H1 (cell line): Measurements from ENCODE around the gene ZNF3. TPM values are rescaled to one million over a fixed set of nuclear protein-coding genes. Genes with fewer than 3 reads are reported as not detected.

Experiments used
- BCL11A ChIP-seq, 2 experiments: IDR thresholded peaks; one replicate each; pipeline ENCODE4 v1.6.1; 2011; ENCODE audit warnings: low read depth in 2 of 2, low read length in 2 of 2, mild to moderate bottlenecking in 2 of 2
- CHD2 ChIP-seq: IDR thresholded peaks from 2 replicates; pipeline ENCODE4 v1.6.1; 2012; ENCODE audit warnings: low read length, improper control_type of control experiment
- HDAC2 ChIP-seq, 2 experiments: fragments of 300-600 bp in 1 of 2; sonication (generic) in 1 of 2; IDR thresholded peaks; 2 replicates each; pipeline ENCODE4 v1.6.1; 2011 to 2012; ENCODE audit warnings: low read depth in 2 of 2, low read length in 2 of 2, mild to moderate bottlenecking in 2 of 2, moderate library complexity in 2 of 2, borderline replicate concordance in 1 of 2, inconsistent platforms in 1 of 2
- TBP ChIP-seq: IDR thresholded peaks from 2 replicates; pipeline ENCODE4 v1.6.1; 2011; ENCODE audit warnings: low read depth, low read length, improper control_type of control experiment
- polyA plus RNA-seq, 7 experiments: library from polyadenylated mRNA; depleted of rRNA in 3 of 7; stranded (reverse) in 5 of 7; unstranded in 2 of 7; fragments of >200 nt in 5 of 7; fragments of 200-250 nt in 2 of 7; gene quantifications; 1 replicate in 5 of 7; 2 replicates in 1 of 7; 4 replicates in 1 of 7; pipeline versions ENCODE4 v1.2.1 to v1.2.3, GENCODE V29; 2011 to 2013; ENCODE audit warnings: missing spikeins in 2 of 7, mixed read lengths in 2 of 7
- total RNA-seq: library from RNA; stranded (reverse); fragmentation: NEBNext Ultra II Directional; extraction: Animal tissue kit (Norgen Biotek cat#: 25700); gene quantifications from 2 replicates; pipeline ENCODE4 v1.2.1, GENCODE V29; 2021
- TF ChIP-seq, protein P1 (sequence below): fragments of 300-600 bp; sonication (generic); IDR thresholded peaks from 2 replicates; pipeline ENCODE4 v1.7.1; 2012; ENCODE audit warnings: low read length, moderate library complexity, mild to moderate bottlenecking, inconsistent platforms; ENCODE audit not compliant: insufficient replicate concordance

ZNF3 gene
- total and polyA plus RNA-seq, 2 of the 8 experiments (the other 6 are each of a cell fraction or from before 2014, with no cell fraction given), result 26.9 to 49.1 TPM

DNA sequence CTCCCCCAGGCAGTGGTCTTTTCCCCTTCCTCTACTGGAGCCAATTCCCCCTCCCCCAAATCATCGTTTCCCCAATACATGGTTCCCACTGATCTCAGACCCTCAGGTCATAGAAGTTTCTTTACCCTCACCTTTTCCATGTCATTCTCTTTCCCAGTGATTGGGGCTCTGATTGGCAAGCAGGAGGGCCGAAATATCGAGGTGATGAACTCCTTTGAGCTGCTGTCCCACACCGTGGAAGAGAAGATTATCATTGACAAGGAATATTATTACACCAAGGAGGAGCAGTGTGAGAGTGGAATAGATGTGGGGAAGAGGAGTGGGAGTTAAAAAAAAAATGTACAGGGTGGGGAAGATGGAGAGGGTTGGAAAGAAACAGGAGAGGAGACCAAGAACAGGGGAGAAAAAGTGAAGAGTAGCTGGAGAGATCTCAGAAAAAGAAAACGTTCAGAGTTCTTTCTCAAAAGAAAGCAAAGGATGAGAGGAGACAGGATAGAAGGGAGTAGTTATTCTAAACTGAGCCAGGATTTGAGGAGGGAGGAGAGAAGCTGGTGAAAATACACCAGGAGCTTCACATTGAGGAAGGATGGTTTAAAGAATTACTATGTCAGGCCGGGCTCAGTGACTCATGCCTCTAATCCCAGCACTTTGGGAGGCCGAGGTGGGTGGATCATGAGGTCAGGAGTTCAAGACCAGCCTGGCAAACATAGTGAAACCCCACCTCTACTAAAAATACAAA lies 8.1 kb upstream of the ZNF3 start (continued):
- TF ChIP-seq, protein P1, sequence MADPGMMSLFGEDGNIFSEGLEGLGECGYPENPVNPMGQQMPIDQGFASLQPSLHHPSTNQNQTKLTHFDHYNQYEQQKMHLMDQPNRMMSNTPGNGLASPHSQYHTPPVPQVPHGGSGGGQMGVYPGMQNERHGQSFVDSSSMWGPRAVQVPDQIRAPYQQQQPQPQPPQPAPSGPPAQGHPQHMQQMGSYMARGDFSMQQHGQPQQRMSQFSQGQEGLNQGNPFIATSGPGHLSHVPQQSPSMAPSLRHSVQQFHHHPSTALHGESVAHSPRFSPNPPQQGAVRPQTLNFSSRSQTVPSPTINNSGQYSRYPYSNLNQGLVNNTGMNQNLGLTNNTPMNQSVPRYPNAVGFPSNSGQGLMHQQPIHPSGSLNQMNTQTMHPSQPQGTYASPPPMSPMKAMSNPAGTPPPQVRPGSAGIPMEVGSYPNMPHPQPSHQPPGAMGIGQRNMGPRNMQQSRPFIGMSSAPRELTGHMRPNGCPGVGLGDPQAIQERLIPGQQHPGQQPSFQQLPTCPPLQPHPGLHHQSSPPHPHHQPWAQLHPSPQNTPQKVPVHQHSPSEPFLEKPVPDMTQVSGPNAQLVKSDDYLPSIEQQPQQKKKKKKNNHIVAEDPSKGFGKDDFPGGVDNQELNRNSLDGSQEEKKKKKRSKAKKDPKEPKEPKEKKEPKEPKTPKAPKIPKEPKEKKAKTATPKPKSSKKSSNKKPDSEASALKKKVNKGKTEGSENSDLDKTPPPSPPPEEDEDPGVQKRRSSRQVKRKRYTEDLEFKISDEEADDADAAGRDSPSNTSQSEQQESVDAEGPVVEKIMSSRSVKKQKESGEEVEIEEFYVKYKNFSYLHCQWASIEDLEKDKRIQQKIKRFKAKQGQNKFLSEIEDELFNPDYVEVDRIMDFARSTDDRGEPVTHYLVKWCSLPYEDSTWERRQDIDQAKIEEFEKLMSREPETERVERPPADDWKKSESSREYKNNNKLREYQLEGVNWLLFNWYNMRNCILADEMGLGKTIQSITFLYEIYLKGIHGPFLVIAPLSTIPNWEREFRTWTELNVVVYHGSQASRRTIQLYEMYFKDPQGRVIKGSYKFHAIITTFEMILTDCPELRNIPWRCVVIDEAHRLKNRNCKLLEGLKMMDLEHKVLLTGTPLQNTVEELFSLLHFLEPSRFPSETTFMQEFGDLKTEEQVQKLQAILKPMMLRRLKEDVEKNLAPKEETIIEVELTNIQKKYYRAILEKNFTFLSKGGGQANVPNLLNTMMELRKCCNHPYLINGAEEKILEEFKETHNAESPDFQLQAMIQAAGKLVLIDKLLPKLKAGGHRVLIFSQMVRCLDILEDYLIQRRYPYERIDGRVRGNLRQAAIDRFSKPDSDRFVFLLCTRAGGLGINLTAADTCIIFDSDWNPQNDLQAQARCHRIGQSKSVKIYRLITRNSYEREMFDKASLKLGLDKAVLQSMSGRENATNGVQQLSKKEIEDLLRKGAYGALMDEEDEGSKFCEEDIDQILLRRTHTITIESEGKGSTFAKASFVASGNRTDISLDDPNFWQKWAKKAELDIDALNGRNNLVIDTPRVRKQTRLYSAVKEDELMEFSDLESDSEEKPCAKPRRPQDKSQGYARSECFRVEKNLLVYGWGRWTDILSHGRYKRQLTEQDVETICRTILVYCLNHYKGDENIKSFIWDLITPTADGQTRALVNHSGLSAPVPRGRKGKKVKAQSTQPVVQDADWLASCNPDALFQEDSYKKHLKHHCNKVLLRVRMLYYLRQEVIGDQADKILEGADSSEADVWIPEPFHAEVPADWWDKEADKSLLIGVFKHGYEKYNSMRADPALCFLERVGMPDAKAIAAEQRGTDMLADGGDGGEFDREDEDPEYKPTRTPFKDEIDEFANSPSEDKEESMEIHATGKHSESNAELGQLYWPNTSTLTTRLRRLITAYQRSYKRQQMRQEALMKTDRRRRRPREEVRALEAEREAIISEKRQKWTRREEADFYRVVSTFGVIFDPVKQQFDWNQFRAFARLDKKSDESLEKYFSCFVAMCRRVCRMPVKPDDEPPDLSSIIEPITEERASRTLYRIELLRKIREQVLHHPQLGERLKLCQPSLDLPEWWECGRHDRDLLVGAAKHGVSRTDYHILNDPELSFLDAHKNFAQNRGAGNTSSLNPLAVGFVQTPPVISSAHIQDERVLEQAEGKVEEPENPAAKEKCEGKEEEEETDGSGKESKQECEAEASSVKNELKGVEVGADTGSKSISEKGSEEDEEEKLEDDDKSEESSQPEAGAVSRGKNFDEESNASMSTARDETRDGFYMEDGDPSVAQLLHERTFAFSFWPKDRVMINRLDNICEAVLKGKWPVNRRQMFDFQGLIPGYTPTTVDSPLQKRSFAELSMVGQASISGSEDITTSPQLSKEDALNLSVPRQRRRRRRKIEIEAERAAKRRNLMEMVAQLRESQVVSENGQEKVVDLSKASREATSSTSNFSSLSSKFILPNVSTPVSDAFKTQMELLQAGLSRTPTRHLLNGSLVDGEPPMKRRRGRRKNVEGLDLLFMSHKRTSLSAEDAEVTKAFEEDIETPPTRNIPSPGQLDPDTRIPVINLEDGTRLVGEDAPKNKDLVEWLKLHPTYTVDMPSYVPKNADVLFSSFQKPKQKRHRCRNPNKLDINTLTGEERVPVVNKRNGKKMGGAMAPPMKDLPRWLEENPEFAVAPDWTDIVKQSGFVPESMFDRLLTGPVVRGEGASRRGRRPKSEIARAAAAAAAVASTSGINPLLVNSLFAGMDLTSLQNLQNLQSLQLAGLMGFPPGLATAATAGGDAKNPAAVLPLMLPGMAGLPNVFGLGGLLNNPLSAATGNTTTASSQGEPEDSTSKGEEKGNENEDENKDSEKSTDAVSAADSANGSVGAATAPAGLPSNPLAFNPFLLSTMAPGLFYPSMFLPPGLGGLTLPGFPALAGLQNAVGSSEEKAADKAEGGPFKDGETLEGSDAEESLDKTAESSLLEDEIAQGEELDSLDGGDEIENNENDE, result no peak
- TF ChIP-seq BCL11A (IDR thresholded peaks at IDR 0.05; ENCODE audit: low read depth in 2 of 2, low read length in 2 of 2) (no peak), CHD2 (no peak), TBP (no peak), HDAC2 (IDR thresholded peaks at IDR 0.05; ENCODE audit: borderline replicate concordance in 1 of 2, low read depth in 2 of 2, low read length in 2 of 2) (no peak)
